GM23338 (cell line): ENCODE data around the gene C12orf42. TPM values are rescaled to one million over a fixed set of nuclear protein-coding genes. Genes with fewer than 3 reads are reported as not detected.

Experiments
- ATAC-seq: fragments of 200-7000 bp; cut with Tn5 transposase; 3 replicates; pipeline ENCODE4 v1.9.1; 2020
- DNase-seq: peaks from one replicate; pipeline ENCODE4 v3.0.0-alpha.2; 2015; ENCODE audit warnings: low spot score
- H2AFZ ChIP-seq: fragments of 200-600 bp; sonication (generic); 2 replicates; pipeline ENCODE4 v1.8.0; 2016; ENCODE audit warnings: antibody characterized with exemption, mild to moderate bottlenecking, moderate library complexity
- H3F3A ChIP-seq: fragments of 200-600 bp; sonication (generic); replicated peaks from 2 replicates; pipeline ENCODE4 v1.8.0; 2017; ENCODE audit warnings: antibody characterized with exemption, mixed run types, low read depth
- H3K27ac ChIP-seq: fragments of 200-600 bp; sonication (generic); 2 replicates; pipeline ENCODE4 v1.6.1; 2016; ENCODE audit warnings: low read depth
- H3K27me3 ChIP-seq: fragments of 200-600 bp; sonication (generic); 2 replicates; pipeline ENCODE4 v1.8.0; 2016; ENCODE audit warnings: mild to moderate bottlenecking, mixed run types, moderate library complexity; ENCODE audit not compliant: insufficient read depth
- H3K36me3 ChIP-seq: fragments of 200-600 bp; sonication (generic); 2 replicates; pipeline ENCODE4 v1.8.0; 2016; ENCODE audit warnings: mild to moderate bottlenecking; ENCODE audit not compliant: insufficient read depth
- H3K4me1 ChIP-seq: fragments of 200-600 bp; sonication (generic); 2 replicates; pipeline ENCODE4 v1.8.0; 2016; ENCODE audit warnings: mild to moderate bottlenecking, moderate library complexity; ENCODE audit not compliant: insufficient read depth
- H3K4me2 ChIP-seq: fragments of 200-600 bp; sonication (generic); 2 replicates; pipeline ENCODE4 v1.7.1; 2017; ENCODE audit warnings: mixed run types
- H3K4me3 ChIP-seq: fragments of 200-600 bp; sonication (generic); 2 replicates; pipeline ENCODE4 v1.6.1; 2016; ENCODE audit warnings: mixed run types
- H3K79me2 ChIP-seq: fragments of 200-600 bp; sonication (generic); replicated peaks from 2 replicates; pipeline ENCODE4 v1.8.0; 2017; ENCODE audit warnings: mild to moderate bottlenecking; ENCODE audit not compliant: insufficient read depth
- H3K9me2 ChIP-seq: fragments of 200-600 bp; sonication (generic); 2 replicates; pipeline ENCODE4 v1.8.0; 2017; ENCODE audit not compliant: insufficient read depth
- H4K20me1 ChIP-seq: fragments of 200-600 bp; sonication (generic); replicated peaks from 2 replicates; pipeline ENCODE4 v1.8.0; 2017; ENCODE audit warnings: mild to moderate bottlenecking; ENCODE audit not compliant: insufficient read depth
- H3K27ac Mint-ChIP-seq: 2 replicates; pipeline ENCODE4 v1.8.0; 2020; ENCODE audit warnings: inconsistent platforms, mild to moderate bottlenecking, moderate library complexity, mixed read lengths
- H3K27me3 Mint-ChIP-seq: 3 replicates; pipeline ENCODE4 v1.8.0; 2022; ENCODE audit warnings: low read depth, mild to moderate bottlenecking, moderate library complexity, mixed read lengths, inconsistent platforms; ENCODE audit not compliant: insufficient read depth, poor library complexity
- H3K36me3 Mint-ChIP-seq: 3 replicates; pipeline ENCODE4 v1.8.0; 2021; ENCODE audit warnings: low read depth, mild to moderate bottlenecking, inconsistent platforms, moderate library complexity, mixed read lengths
- H3K4me1 Mint-ChIP-seq: 3 replicates; pipeline ENCODE4 v1.8.0; 2020; ENCODE audit warnings: mild to moderate bottlenecking, inconsistent platforms, mixed read lengths
- H3K4me3 Mint-ChIP-seq: 3 replicates; pipeline ENCODE4 v1.8.0; 2021; ENCODE audit warnings: moderate library complexity, mild to moderate bottlenecking, inconsistent platforms, mixed read lengths
- H3K9me3 Mint-ChIP-seq: 3 replicates; pipeline ENCODE4 v1.8.0; 2020; ENCODE audit warnings: moderate library complexity, mild to moderate bottlenecking, inconsistent platforms, mixed read lengths
- CREB1 ChIP-seq: fragments of 250-450 bp; sonication (Bioruptor Pico); IDR thresholded peaks from 2 replicates; pipeline ENCODE4 v1.5.0; 2020; ENCODE audit warnings: low read depth, mild to moderate bottlenecking, moderate library complexity
- EZH2 ChIP-seq: fragments of 200-600 bp; sonication (generic); IDR thresholded peaks from one replicate; pipeline ENCODE4 v1.8.0; 2017; ENCODE audit warnings: antibody characterized with exemption, mild to moderate bottlenecking, low read depth; ENCODE audit not compliant: unreplicated experiment
- EZH2phosphoT487 ChIP-seq: fragments of 200-600 bp; sonication (generic); IDR thresholded peaks from one replicate; pipeline ENCODE4 v1.8.1; 2018; ENCODE audit warnings: antibody characterized with exemption; ENCODE audit not compliant: unreplicated experiment
- POLR2AphosphoS5 ChIP-seq: IDR thresholded peaks from 2 replicates; pipeline ENCODE4 v1.6.1; 2016; ENCODE audit warnings: antibody characterized with exemption, low read depth
- ZNF331 ChIP-seq: fragments of 250-450 bp; sonication (Bioruptor Pico); IDR thresholded peaks from 2 replicates; pipeline ENCODE4 v1.5.0; 2020; ENCODE audit warnings: low read depth, mild to moderate bottlenecking, moderate library complexity
- polyA plus RNA-seq: library from polyadenylated mRNA; unstranded; fragments of >200 nt; fragmentation: Nextera tagmentation; extraction: Ambion mirVana; gene quantifications from 2 replicates; pipeline ENCODE4 v1.2.1, GENCODE V29; 2016
- total RNA-seq: library from RNA; depleted of rRNA; stranded (reverse); fragments of >200 nt; shearing (Covaris generic); gene quantifications from 2 replicates; pipeline ENCODE4 v1.2.3, GENCODE V29; 2014
- TF ChIP-seq, protein P1 (sequence below): IDR thresholded peaks from 2 replicates; pipeline ENCODE4 v1.6.1; 2016; ENCODE audit warnings: antibody characterized with exemption
- TF ChIP-seq, protein P2 (sequence below): fragments of 250-450 bp; sonication (Bioruptor Pico); IDR thresholded peaks from 2 replicates; pipeline ENCODE4 v1.5.0; 2020; ENCODE audit warnings: mild to moderate bottlenecking, moderate library complexity

Gene C12orf42
- total and polyA plus RNA-seq, 2 experiments from 2014 or later: 0.45 TPM; not detected in 1

DNA sequence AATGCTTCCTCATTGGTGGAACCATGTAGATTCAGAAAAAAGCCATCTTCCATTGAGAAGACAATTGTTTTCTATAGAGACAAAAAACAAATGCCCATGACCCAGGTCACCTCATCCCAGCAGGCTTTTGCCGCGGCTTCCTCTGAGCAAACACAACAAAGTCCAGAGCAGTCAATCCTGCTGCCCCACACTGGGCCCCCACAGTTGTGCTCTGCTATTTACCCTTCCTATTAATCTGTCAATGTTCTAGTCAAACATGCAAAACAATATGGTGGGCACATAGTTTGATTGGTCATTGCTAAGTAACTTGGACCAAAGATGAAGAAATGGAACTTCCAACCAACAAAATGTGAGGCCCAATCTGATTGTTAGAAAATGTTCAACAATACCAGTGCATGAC lies 20.7 kb downstream of the C12orf42 start:
- Mint-ChIP-seq H3K27ac (no peak overlapping the region), H3K27me3 (peaks cover 2% of the 10 kb centered on the region), H3K4me3 (no peak overlapping the region), H3K9me3 (no peaks in the 10 kb centered on the region), H3K4me1 (no peaks in the 10 kb centered on the region), H3K36me3 (peaks cover 3% of the 10 kb centered on the region; the same call in 2 of the 3 replicates)
- Histone ChIP-seq H3K36me3 (no peaks in the 10 kb centered on the region), H3K4me1 (no peaks in the 10 kb centered on the region), H4K20me1 (no peaks in the 10 kb centered on the region), H3K79me2 (no peaks in the 10 kb centered on the region), H3K9me2 (no peaks in the 10 kb centered on the region), H3F3A (no peaks in the 10 kb centered on the region), H3K4me2 (no peak overlapping the region), H3K27me3 (no peaks in the 10 kb centered on the region), H2AFZ (no peak overlapping the region), H3K4me3 (no peak overlapping the region), H3K27ac (no peak overlapping the region)
- ATAC-seq (no peak), DNase-seq (no peak)
- TF ChIP-seq, protein P1, sequence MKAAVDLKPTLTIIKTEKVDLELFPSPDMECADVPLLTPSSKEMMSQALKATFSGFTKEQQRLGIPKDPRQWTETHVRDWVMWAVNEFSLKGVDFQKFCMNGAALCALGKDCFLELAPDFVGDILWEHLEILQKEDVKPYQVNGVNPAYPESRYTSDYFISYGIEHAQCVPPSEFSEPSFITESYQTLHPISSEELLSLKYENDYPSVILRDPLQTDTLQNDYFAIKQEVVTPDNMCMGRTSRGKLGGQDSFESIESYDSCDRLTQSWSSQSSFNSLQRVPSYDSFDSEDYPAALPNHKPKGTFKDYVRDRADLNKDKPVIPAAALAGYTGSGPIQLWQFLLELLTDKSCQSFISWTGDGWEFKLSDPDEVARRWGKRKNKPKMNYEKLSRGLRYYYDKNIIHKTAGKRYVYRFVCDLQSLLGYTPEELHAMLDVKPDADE: no peak

DNA sequence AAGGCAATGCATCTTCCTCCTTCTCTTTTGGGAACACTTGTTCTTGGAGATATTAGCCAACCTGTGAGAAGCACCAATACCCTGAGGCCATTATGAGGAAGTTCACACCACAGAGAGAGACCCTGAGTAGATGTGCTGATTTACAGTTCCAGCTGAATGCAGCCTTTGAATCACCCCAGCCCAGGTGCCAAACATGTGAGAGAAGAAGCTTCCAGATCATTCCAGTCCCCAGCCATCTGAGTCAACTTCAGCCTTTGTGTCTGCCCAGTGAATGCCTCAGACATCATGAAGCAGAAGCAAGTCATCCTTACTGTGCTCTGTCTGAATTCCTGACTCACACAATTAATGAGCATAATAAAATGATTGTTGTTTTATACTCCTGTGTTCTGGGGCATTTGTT lies 25.1 kb downstream of the C12orf42 start:
- H3K27ac Mint-ChIP-seq: no peak overlapping the region
- no peak for DNase-seq

DNA sequence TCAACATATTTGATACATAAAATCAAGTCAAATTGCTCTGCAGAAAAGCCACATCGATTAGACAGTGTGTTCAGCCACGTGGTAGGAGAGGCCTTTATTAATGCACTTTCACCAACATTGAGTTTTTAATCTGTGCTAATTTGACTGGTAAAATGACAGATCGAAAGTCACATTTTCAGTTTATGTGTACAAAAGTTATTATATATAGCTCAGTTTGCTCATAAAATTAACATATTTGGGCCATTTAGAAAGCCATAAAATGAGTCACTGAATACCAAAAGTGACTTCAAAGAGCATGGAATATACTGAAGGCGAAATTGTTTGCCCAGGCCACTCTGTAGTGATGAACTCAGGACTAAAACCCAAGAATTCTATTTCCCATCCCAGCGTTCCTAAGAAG lies 26.0 kb downstream of the C12orf42 start:
- no peaks in the 10 kb centered on the region for H3K79me2 ChIP-seq
- TF ChIP-seq CREB1: no peak
- TF ChIP-seq, protein P2, sequence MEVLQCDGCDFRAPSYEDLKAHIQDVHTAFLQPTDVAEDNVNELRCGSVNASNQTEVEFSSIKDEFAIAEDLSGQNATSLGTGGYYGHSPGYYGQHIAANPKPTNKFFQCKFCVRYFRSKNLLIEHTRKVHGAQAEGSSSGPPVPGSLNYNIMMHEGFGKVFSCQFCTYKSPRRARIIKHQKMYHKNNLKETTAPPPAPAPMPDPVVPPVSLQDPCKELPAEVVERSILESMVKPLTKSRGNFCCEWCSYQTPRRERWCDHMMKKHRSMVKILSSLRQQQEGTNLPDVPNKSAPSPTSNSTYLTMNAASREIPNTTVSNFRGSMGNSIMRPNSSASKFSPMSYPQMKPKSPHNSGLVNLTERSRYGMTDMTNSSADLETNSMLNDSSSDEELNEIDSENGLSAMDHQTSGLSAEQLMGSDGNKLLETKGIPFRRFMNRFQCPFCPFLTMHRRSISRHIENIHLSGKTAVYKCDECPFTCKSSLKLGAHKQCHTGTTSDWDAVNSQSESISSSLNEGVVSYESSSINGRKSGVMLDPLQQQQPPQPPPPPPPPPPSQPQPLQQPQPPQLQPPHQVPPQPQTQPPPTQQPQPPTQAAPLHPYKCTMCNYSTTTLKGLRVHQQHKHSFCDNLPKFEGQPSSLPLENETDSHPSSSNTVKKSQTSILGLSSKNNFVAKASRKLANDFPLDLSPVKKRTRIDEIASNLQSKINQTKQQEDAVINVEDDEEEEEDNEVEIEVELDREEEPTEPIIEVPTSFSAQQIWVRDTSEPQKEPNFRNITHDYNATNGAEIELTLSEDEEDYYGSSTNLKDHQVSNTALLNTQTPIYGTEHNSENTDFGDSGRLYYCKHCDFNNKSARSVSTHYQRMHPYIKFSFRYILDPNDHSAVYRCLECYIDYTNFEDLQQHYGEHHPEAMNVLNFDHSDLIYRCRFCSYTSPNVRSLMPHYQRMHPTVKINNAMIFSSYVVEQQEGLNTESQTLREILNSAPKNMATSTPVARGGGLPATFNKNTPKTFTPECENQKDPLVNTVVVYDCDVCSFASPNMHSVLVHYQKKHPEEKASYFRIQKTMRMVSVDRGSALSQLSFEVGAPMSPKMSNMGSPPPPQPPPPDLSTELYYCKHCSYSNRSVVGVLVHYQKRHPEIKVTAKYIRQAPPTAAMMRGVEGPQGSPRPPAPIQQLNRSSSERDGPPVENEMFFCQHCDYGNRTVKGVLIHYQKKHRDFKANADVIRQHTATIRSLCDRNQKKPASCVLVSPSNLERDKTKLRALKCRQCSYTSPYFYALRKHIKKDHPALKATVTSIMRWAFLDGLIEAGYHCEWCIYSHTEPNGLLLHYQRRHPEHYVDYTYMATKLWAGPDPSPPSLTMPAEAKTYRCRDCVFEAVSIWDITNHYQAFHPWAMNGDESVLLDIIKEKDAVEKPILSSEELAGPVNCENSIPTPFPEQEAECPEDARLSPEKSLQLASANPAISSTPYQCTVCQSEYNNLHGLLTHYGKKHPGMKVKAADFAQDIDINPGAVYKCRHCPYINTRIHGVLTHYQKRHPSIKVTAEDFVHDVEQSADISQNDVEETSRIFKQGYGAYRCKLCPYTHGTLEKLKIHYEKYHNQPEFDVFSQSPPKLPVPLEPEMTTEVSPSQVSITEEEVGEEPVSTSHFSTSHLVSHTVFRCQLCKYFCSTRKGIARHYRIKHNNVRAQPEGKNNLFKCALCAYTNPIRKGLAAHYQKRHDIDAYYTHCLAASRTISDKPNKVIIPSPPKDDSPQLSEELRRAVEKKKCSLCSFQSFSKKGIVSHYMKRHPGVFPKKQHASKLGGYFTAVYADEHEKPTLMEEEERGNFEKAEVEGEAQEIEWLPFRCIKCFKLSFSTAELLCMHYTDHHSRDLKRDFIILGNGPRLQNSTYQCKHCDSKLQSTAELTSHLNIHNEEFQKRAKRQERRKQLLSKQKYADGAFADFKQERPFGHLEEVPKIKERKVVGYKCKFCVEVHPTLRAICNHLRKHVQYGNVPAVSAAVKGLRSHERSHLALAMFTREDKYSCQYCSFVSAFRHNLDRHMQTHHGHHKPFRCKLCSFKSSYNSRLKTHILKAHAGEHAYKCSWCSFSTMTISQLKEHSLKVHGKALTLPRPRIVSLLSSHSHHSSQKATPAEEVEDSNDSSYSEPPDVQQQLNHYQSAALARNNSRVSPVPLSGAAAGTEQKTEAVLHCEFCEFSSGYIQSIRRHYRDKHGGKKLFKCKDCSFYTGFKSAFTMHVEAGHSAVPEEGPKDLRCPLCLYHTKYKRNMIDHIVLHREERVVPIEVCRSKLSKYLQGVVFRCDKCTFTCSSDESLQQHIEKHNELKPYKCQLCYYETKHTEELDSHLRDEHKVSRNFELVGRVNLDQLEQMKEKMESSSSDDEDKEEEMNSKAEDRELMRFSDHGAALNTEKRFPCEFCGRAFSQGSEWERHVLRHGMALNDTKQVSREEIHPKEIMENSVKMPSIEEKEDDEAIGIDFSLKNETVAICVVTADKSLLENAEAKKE (CRISPR knock-in tag): no peak
- no peak for TF ChIP-seq EZH2phosphoT487
- no peak for TF ChIP-seq ZNF331 (CRISPR knock-in tag)
- no peak for TF ChIP-seq EZH2
- TF ChIP-seq POLR2AphosphoS5: no peak
- DNase-seq: no peak
- H3K27ac ChIP-seq: no peak overlapping the region
- Mint-ChIP-seq H3K4me1 (peaks cover 18% of the 10 kb centered on the region), H3K36me3 (peaks cover under 1% of the 10 kb centered on the region; the same call in 1 of the 3 replicates), H3K4me3 (no peak overlapping the region), H3K27ac (no peak overlapping the region), H3K9me3 (peaks cover 7% of the 10 kb centered on the region; the same call in 2 of the 3 replicates), H3K27me3 (peaks cover 6% of the 10 kb centered on the region)
- H2AFZ ChIP-seq: no peak overlapping the region
- H3K4me3 ChIP-seq: no peak overlapping the region
- no peaks in the 10 kb centered on the region for H3K27me3 ChIP-seq
- H3F3A ChIP-seq: no peaks in the 10 kb centered on the region
- no peaks in the 10 kb centered on the region for H4K20me1 ChIP-seq
- H3K36me3 ChIP-seq: no peaks in the 10 kb centered on the region
- no peak for ATAC-seq
- H3K9me2 ChIP-seq: no peaks in the 10 kb centered on the region
- H3K4me2 ChIP-seq: no peak overlapping the region
- H3K4me1 ChIP-seq: peaks cover 18% of the 10 kb centered on the region

More for the DNA sequence above, 25.1 kb downstream of the C12orf42 start:
- ATAC-seq: no peak
- Histone ChIP-seq H3K4me3 (no peak overlapping the region), H3K4me2 (no peak overlapping the region), H3F3A (no peaks in the 10 kb centered on the region), H3K9me2 (no peaks in the 10 kb centered on the region), H3K27me3 (no peaks in the 10 kb centered on the region), H3K27ac (no peak overlapping the region), H2AFZ (no peak overlapping the region), H3K79me2 (no peaks in the 10 kb centered on the region), H3K4me1 (peaks cover 18% of the 10 kb centered on the region), H4K20me1 (no peaks in the 10 kb centered on the region), H3K36me3 (no peaks in the 10 kb centered on the region)
- TF ChIP-seq POLR2AphosphoS5: no peak
- Mint-ChIP-seq H3K36me3 (no peaks in the 10 kb centered on the region), H3K4me3 (no peak overlapping the region), H3K9me3 (no peaks in the 10 kb centered on the region), H3K4me1 (peaks cover 18% of the 10 kb centered on the region), H3K27me3 (peaks cover 6% of the 10 kb centered on the region)
